Fibroblast of pulmonary artery (primary cell): ENCODE data around the gene SREBF2.

ENCODE experiments used
- DNase-seq: peaks from one replicate; pipeline ENCODE4 v3.0.0-alpha.2; 2010; ENCODE audit warnings: low read depth
- H3K4me3 ChIP-seq: replicated peaks from 2 replicates; pipeline ENCODE4 v1.5.1; 2011; ENCODE audit warnings: low read depth, mild to moderate bottlenecking, control low read depth, low read length, moderate library complexity
- CTCF ChIP-seq: IDR thresholded peaks from 2 replicates; pipeline ENCODE4 v1.5.1; 2011; ENCODE audit warnings: mild to moderate bottlenecking, control low read depth, low read length, inconsistent platforms; ENCODE audit errors: missing control alignments

SREBF2 gene

GRCh38 chr22:41874090-41874489 lies 41.2 kb downstream of the SREBF2 start:
- no peak overlapping the region for H3K4me3 ChIP-seq
- DNase-seq = no peak
- no peak for TF ChIP-seq CTCF

GRCh38 chr22:41875531-41876270 lies 42.8 kb downstream of the SREBF2 start:
- TF ChIP-seq CTCF = no peak
- no peak for DNase-seq
- no peak overlapping the region for H3K4me3 ChIP-seq

GRCh38 chr22:41876275-41876674 lies 43.4 kb downstream of the SREBF2 start:
- TF ChIP-seq CTCF = no peak
- DNase-seq = no peak

GRCh38 chr22:41876675-41877074 lies 43.8 kb downstream of the SREBF2 start:
- no peak overlapping the region for H3K4me3 ChIP-seq
- no peak for TF ChIP-seq CTCF
- no peak for DNase-seq

More at GRCh38 chr22:41876275-41876674, 43.4 kb downstream of the SREBF2 start:
- H3K4me3 ChIP-seq = no peak overlapping the region

- no peak for DNase-seq
- TF ChIP-seq CTCF = no peak
Observed at GRCh38 chr22:41880653-41881052, 47.7 kb downstream of the SREBF2 start.

GRCh38 chr22:41883400-41883799 lies 50.5 kb downstream of the SREBF2 start:
- no peak for DNase-seq
- no peak overlapping the region for H3K4me3 ChIP-seq
- TF ChIP-seq CTCF = no peak

More at GRCh38 chr22:41880653-41881052, 47.7 kb downstream of the SREBF2 start:
- H3K4me3 ChIP-seq = no peak overlapping the region

GRCh38 chr22:41885116-41885515 lies 52.2 kb downstream of the SREBF2 start:
- no peak for TF ChIP-seq CTCF
- DNase-seq = no peak
- H3K4me3 ChIP-seq = no peak overlapping the region
